H1 (cell line): Measurements from ENCODE around the gene AP3S1. TPM values are rescaled to one million over a fixed set of nuclear protein-coding genes. Genes with fewer than 3 reads are reported as not detected.

Experiments
- CTCF ChIA-PET: fragments of 300-600 bp; sonication (Branson Sonifier 250); formaldehyde crosslinking; loops from one replicate; lab custom pipeline; 2021; ENCODE audit not compliant: partially characterized antibody; lab: Charles Lee
- POLR2A ChIA-PET: fragments of 300-600 bp; sonication (Branson Sonifier 250); formaldehyde crosslinking; loops from one replicate; lab custom pipeline; 2021; ENCODE audit warnings: inconsistent platforms; ENCODE audit not compliant: partially characterized antibody; lab: Charles Lee
- DNase-seq, 2 experiments: peaks; one replicate each; pipeline versions ENCODE4 v3.0.0 to v3.0.0-alpha.2; 2010 to 2022; ENCODE audit warnings: low spot score in 2 of 2, low read depth in 1 of 2, mixed read lengths in 1 of 2
- FAIRE-seq: peaks from 2 replicates; lab custom pipeline; 2011; peaks lifted over from hg19 to GRCh38; lab: Jason Lieb, UNC
- H2AFZ ChIP-seq: 2 replicates; pipeline ENCODE4 v1.8.1; 2012; ENCODE audit warnings: low read length, inconsistent platforms
- H2AK5ac ChIP-seq: 2 replicates; pipeline ENCODE4 v1.6.1; 2013; ENCODE audit warnings: low read depth, low read length
- H2BK120ac ChIP-seq: replicated peaks from 2 replicates; pipeline ENCODE3; 2013; ENCODE audit warnings: low read depth, low read length, inconsistent platforms
- H2BK12ac ChIP-seq: 2 replicates; pipeline ENCODE4 v1.6.1; 2013; ENCODE audit warnings: low read depth, low read length
- H2BK15ac ChIP-seq: 2 replicates; pipeline ENCODE4 v1.6.1; 2013; ENCODE audit warnings: low read length
- H2BK20ac ChIP-seq: 2 replicates; pipeline ENCODE4 v1.6.1; 2013; ENCODE audit warnings: low read length
- H2BK5ac ChIP-seq: 2 replicates; pipeline ENCODE4 v1.6.1; 2013; ENCODE audit warnings: low read depth, low read length
- H3K14ac ChIP-seq: 2 replicates; pipeline ENCODE4 v1.6.1; 2013; ENCODE audit warnings: inconsistent platforms; ENCODE audit not compliant: insufficient read length
- H3K18ac ChIP-seq: 2 replicates; pipeline ENCODE4 v1.6.1; 2013; ENCODE audit warnings: low read length; ENCODE audit errors: extremely low read depth
- H3K23ac ChIP-seq: 2 replicates; pipeline ENCODE4 v1.6.1; 2013; ENCODE audit warnings: inconsistent platforms; ENCODE audit not compliant: insufficient read length
- H3K23me2 ChIP-seq: 2 replicates; pipeline ENCODE4 v1.6.1; 2013; ENCODE audit warnings: low read depth, low read length
- H3K27ac ChIP-seq: 2 replicates; pipeline ENCODE4 v1.6.1; 2011; ENCODE audit warnings: low read depth, low read length, inconsistent platforms
- H3K27me3 ChIP-seq, 4 experiments: replicated peaks in 1 of 4; 1 replicate in 1 of 4; 2 replicates in 3 of 4; pipeline versions ENCODE4 v1.6.1 to v1.8.1; 2011 to 2013; ENCODE audit warnings: low read length in 3 of 4, mild to moderate bottlenecking in 3 of 4, inconsistent platforms in 2 of 4, mixed read lengths in 2 of 4, moderate library complexity in 1 of 4; ENCODE audit not compliant: control insufficient read depth in 3 of 4, insufficient read depth in 3 of 4; ENCODE audit errors: extremely low read depth in 1 of 4
- H3K36me3 ChIP-seq, 4 experiments: 2 replicates each; pipeline versions ENCODE4 v1.6.1 to v1.8.1; 2011 to 2013; ENCODE audit warnings: mild to moderate bottlenecking in 4 of 4, low read length in 3 of 4, moderate library complexity in 2 of 4, control low read depth in 1 of 4, inconsistent platforms in 1 of 4; ENCODE audit not compliant: insufficient read depth in 4 of 4, control insufficient read depth in 2 of 4
- H3K4ac ChIP-seq: replicated peaks from 2 replicates; pipeline ENCODE3; 2013; ENCODE audit warnings: low read length, low read depth, mixed read lengths, inconsistent platforms; ENCODE audit not compliant: insufficient read length
- H3K4me1 ChIP-seq, 4 experiments: replicated peaks in 1 of 4; 1 replicate in 1 of 4; 2 replicates in 3 of 4; pipeline versions ENCODE4 v1.6.1 to v1.8.1; 2011 to 2013; ENCODE audit warnings: low read length in 3 of 4, inconsistent platforms in 2 of 4, mixed read lengths in 1 of 4; ENCODE audit not compliant: insufficient read depth in 4 of 4, control insufficient read depth in 3 of 4
- H3K4me2 ChIP-seq, 2 experiments: 2 replicates each; pipeline versions ENCODE4 v1.6.1 to v1.8.1; 2011 to 2013; ENCODE audit warnings: low read depth in 2 of 2, low read length in 2 of 2, control low read depth in 1 of 2, inconsistent platforms in 1 of 2, mild to moderate bottlenecking in 1 of 2; ENCODE audit not compliant: insufficient read depth in 1 of 2
- H3K4me3 ChIP-seq, 4 experiments: fragments of 200-600, 300-600 bp in 1 of 4; sonication (generic), shearing (Covaris generic), sonication (Bioruptor Twin) in 1 of 4; 2 replicates each; pipeline versions ENCODE4 v1.5.1 to v1.8.1; 2011 to 2016; ENCODE audit warnings: low read length in 4 of 4, low read depth in 3 of 4, control low read depth in 2 of 4, inconsistent platforms in 2 of 4, mild to moderate bottlenecking in 2 of 4, mixed read lengths in 1 of 4, moderate library complexity in 1 of 4; ENCODE audit not compliant: insufficient read depth in 2 of 4; ENCODE audit errors: extremely low read depth in 1 of 4
- H3K56ac ChIP-seq: replicated peaks from 2 replicates; pipeline ENCODE3; 2013; ENCODE audit warnings: low read depth, mild to moderate bottlenecking, mixed read lengths, low read length, inconsistent platforms; ENCODE audit not compliant: insufficient read length
- H3K79me1 ChIP-seq: 2 replicates; pipeline ENCODE4 v1.6.1; 2013; ENCODE audit warnings: low read depth, low read length, control low read depth
- H3K79me2 ChIP-seq, 2 experiments: 2 replicates each; pipeline versions ENCODE4 v1.6.1 to v1.8.1; 2012 to 2013; ENCODE audit warnings: low read length in 2 of 2, mild to moderate bottlenecking in 2 of 2, inconsistent platforms in 1 of 2; ENCODE audit not compliant: insufficient read depth in 2 of 2, control insufficient read depth in 1 of 2
- H3K9ac ChIP-seq, 4 experiments: replicated peaks in 1 of 4; 1 replicate in 1 of 4; 2 replicates in 3 of 4; pipeline versions ENCODE4 v1.6.1 to v1.8.1; 2011 to 2013; ENCODE audit warnings: low read depth in 3 of 4, low read length in 3 of 4, control low read depth in 2 of 4, mild to moderate bottlenecking in 2 of 4, moderate library complexity in 2 of 4, inconsistent platforms in 1 of 4; ENCODE audit errors: extremely low read depth in 1 of 4
- H3K9me3 ChIP-seq, 2 experiments: 2 replicates each; pipeline versions ENCODE4 v1.6.1 to v1.8.1; 2012 to 2013; ENCODE audit warnings: mild to moderate bottlenecking in 2 of 2, moderate library complexity in 2 of 2, control low read depth in 1 of 2, inconsistent platforms in 1 of 2, low read depth in 1 of 2, low read length in 1 of 2, mixed read lengths in 1 of 2; ENCODE audit not compliant: insufficient read depth in 2 of 2
- H4K20me1 ChIP-seq, 2 experiments: replicated peaks in 1 of 2; 2 replicates each; pipeline versions ENCODE3 to v1.8.1; 2011 to 2013; ENCODE audit warnings: inconsistent platforms in 2 of 2, low read length in 2 of 2, mild to moderate bottlenecking in 1 of 2; ENCODE audit not compliant: insufficient read depth in 2 of 2, control insufficient read depth in 1 of 2
- H4K5ac ChIP-seq: 2 replicates; pipeline ENCODE4 v1.6.1; 2013; ENCODE audit warnings: low read length, low read depth, mixed read lengths, inconsistent platforms; ENCODE audit not compliant: insufficient read length
- H4K8ac ChIP-seq: 2 replicates; pipeline ENCODE4 v1.8.0; 2013; ENCODE audit warnings: mild to moderate bottlenecking, moderate library complexity, low read length, inconsistent platforms; ENCODE audit not compliant: insufficient read depth; ENCODE audit errors: extremely low read depth
- H4K91ac ChIP-seq: replicated peaks from 2 replicates; pipeline ENCODE3; 2013; ENCODE audit warnings: low read length, mixed read lengths, inconsistent platforms; ENCODE audit not compliant: insufficient read length
- EP300 ChIP-seq, 2 experiments: IDR thresholded peaks; 1 replicate in 1 of 2; 2 replicates in 1 of 2; pipeline ENCODE4 v1.6.1; 2011 to 2012; ENCODE audit warnings: low read depth in 2 of 2, low read length in 2 of 2, mild to moderate bottlenecking in 2 of 2, borderline replicate concordance in 1 of 2, inconsistent platforms in 1 of 2, moderate library complexity in 1 of 2
- GTF2F1 ChIP-seq: IDR thresholded peaks from 2 replicates; pipeline ENCODE4 v1.6.1; 2012; ENCODE audit warnings: low read depth, low read length, improper control_type of control experiment, borderline replicate concordance
- MAFK ChIP-seq: IDR thresholded peaks from 2 replicates; pipeline ENCODE4 v1.6.1; 2012; ENCODE audit warnings: low read depth, mild to moderate bottlenecking, improper control_type of control experiment, low read length
- RAD21 ChIP-seq, 2 experiments: IDR thresholded peaks in 1 of 2; conservative IDR thresholded peaks in 1 of 2; 2 replicates each; pipeline ENCODE4 v1.6.1; 2011; ENCODE audit warnings: low read depth in 2 of 2, low read length in 2 of 2, improper control_type of control experiment in 1 of 2, inconsistent platforms in 1 of 2, mild to moderate bottlenecking in 1 of 2, moderate library complexity in 1 of 2
- SIN3A ChIP-seq, 2 experiments: IDR thresholded peaks in 1 of 2; conservative IDR thresholded peaks in 1 of 2; 2 replicates each; pipeline ENCODE4 v1.6.1; 2011 to 2012; ENCODE audit warnings: low read length in 2 of 2, improper control_type of control experiment in 1 of 2, low read depth in 1 of 2, mild to moderate bottlenecking in 1 of 2
- SIX5 ChIP-seq: IDR thresholded peaks from 2 replicates; pipeline ENCODE4 v1.6.1; 2011; ENCODE audit warnings: mild to moderate bottlenecking, low read depth, low read length
- WGBS, 2 experiments: shearing (Covaris generic) in 1 of 2; methylation state at CpG; one replicate each; pipeline versions ENCODE4 v1.1.6 to v1.1.7; 2013 to 2015; ENCODE audit warnings: low lambda C conversion rate in 2 of 2, mixed read lengths in 2 of 2, inconsistent platforms in 1 of 2, low coverage in 1 of 2, missing lambda C conversion rate in 1 of 2; ENCODE audit not compliant: insufficient replicate concordance in 2 of 2, insufficient coverage in 1 of 2, insufficient read length in 1 of 2; ENCODE audit errors: extremely low coverage in 1 of 2, missing lambda C conversion rate in 1 of 2; 5-methylcytosine and 5-hydroxymethylcytosine counted together
- polyA plus RNA-seq, 7 experiments: library from polyadenylated mRNA; depleted of rRNA in 3 of 7; stranded (reverse) in 5 of 7; unstranded in 2 of 7; fragments of >200 nt in 5 of 7; fragments of 200-250 nt in 2 of 7; gene quantifications; 1 replicate in 5 of 7; 2 replicates in 1 of 7; 4 replicates in 1 of 7; pipeline versions ENCODE4 v1.2.1 to v1.2.3, GENCODE V29; 2011 to 2013; ENCODE audit warnings: missing spikeins in 2 of 7, mixed read lengths in 2 of 7
- total RNA-seq: library from RNA; stranded (reverse); fragmentation: NEBNext Ultra II Directional; extraction: Animal tissue kit (Norgen Biotek cat#: 25700); gene quantifications from 2 replicates; pipeline ENCODE4 v1.2.1, GENCODE V29; 2021

The AP3S1 gene
- total and polyA plus RNA-seq, 2 of the 8 experiments (the other 6 are each of a cell fraction or from before 2014, with no cell fraction given), result 26.6 to 72.7 TPM

DNA sequence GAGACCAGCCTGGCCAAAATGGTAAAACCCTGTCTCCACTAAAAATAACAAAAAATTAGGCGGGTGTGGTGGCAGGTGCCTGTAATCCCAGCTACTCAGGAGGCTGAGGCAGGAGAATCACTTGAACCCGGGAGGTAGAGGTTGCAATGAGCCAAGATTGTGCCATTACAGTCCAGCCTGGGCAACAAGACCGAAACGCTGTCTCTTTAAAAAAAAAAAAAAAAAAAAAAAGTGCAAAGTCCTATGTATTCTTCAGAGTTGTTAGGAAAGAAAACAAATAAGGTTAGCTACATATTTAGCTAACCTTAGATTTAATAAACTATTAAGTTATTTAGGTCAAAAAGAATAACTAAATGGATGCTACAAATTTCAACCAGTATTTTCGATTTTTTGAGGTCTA lies 11.8 kb upstream of the AP3S1 start:
- CTCF ChIA-PET, result no interaction called here
- no peak overlapping the region for H3K9ac ChIP-seq
- no peak overlapping the region for H3K4me2 ChIP-seq
- H3K14ac ChIP-seq, result no peak overlapping the region
- peaks cover 0 to 24% (median 17%) of the 10 kb centered on the region in 4 experiments; a peak in 6 of 8 replicates for H3K36me3 ChIP-seq
- no peak overlapping the region for H2AK5ac ChIP-seq
- no peak overlapping the region for H2BK20ac ChIP-seq
- H2AFZ ChIP-seq, result no peak overlapping the region
- FAIRE-seq (no peak), DNase-seq (no peak)
- no peak overlapping the region for H3K23ac ChIP-seq
- no peak overlapping the region for H3K56ac ChIP-seq
- peaks cover 0 to 2% of the 10 kb centered on the region in 2 experiments for H4K20me1 ChIP-seq
- H3K27ac ChIP-seq, result no peak overlapping the region
- no peak overlapping the region for H4K91ac ChIP-seq
- H3K23me2 ChIP-seq, result no peaks in the 10 kb centered on the region
- WGBS, 2 experiments, result 95% methylated on average over 4 of the region's 5 CpGs; no CpG with 5 or more reads in 1 of the 2 experiments
- no peaks in the 10 kb centered on the region for H3K4me1 ChIP-seq
- H4K8ac ChIP-seq, result no peak overlapping the region
- peaks cover 0 to 6% of the 10 kb centered on the region in 2 experiments; a peak in 1 of 4 replicates for H3K9me3 ChIP-seq
- H3K79me2 ChIP-seq, result no peaks in the 10 kb centered on the region
- H2BK5ac ChIP-seq, result no peak overlapping the region
- POLR2A ChIA-PET, result no interaction called here
- no peak overlapping the region for H2BK120ac ChIP-seq
- H3K18ac ChIP-seq, result no peak overlapping the region
- H3K79me1 ChIP-seq, result no peaks in the 10 kb centered on the region
- TF ChIP-seq EP300 (IDR thresholded peaks at IDR 0.05; ENCODE audit: borderline replicate concordance in 1 of 2, low read depth in 2 of 2, low read length in 2 of 2) (no peak), SIN3A (conservative IDR thresholded peaks at IDR 0.05 in 1 of 2, IDR thresholded peaks at IDR 0.05 in 1 of 2; ENCODE audit: low read depth in 1 of 2, low read length in 2 of 2) (no peak), SIX5 (no peak), GTF2F1 (no peak), RAD21 (IDR thresholded peaks at IDR 0.05 in 1 of 2, conservative IDR thresholded peaks at IDR 0.05 in 1 of 2; ENCODE audit: low read depth in 2 of 2, low read length in 2 of 2) (no peak), MAFK (no peak)
- no peak overlapping the region for H2BK12ac ChIP-seq
- no peak overlapping the region for H3K4me3 ChIP-seq
- no peak overlapping the region for H2BK15ac ChIP-seq
- no peak overlapping the region for H3K4ac ChIP-seq
- H4K5ac ChIP-seq, result no peak overlapping the region
- no peaks in the 10 kb centered on the region for H3K27me3 ChIP-seq
